Skeletal muscle tissue (tissue), 4 donors: ENCODE measurements around the gene ANAPC2. TPM values are rescaled to one million over a fixed set of nuclear protein-coding genes. Genes with fewer than 3 reads are reported as not detected.

ENCODE experiments used
- H3K27ac ChIP-seq: one replicate; pipeline ENCODE4 v1.7.0; 2013; ENCODE audit warnings: mild to moderate bottlenecking, low read depth, low read length, inconsistent platforms
- H3K27me3 ChIP-seq, 3 donors: one replicate each; pipeline ENCODE4 v1.7.0; 2013; ENCODE audit warnings: low read length in 3 of 3; ENCODE audit not compliant: control insufficient read depth in 3 of 3, insufficient read depth in 3 of 3
- H3K36me3 ChIP-seq, 3 donors: one replicate each; pipeline ENCODE4 v1.7.0; 2013; ENCODE audit warnings: low read length in 3 of 3; ENCODE audit not compliant: control insufficient read depth in 3 of 3, insufficient read depth in 3 of 3
- H3K4me1 ChIP-seq, 3 donors: one replicate each; pipeline ENCODE4 v1.7.0; 2013; ENCODE audit warnings: low read length in 3 of 3, mild to moderate bottlenecking in 3 of 3; ENCODE audit not compliant: control insufficient read depth in 3 of 3, insufficient read depth in 3 of 3
- H3K4me3 ChIP-seq, 3 donors: one replicate each; pipeline ENCODE4 v1.7.0; 2013; ENCODE audit warnings: low read length in 3 of 3
- H3K9ac ChIP-seq, 3 donors: one replicate each; pipeline ENCODE4 v1.7.0; 2013; ENCODE audit warnings: low read length in 3 of 3, mild to moderate bottlenecking in 3 of 3, moderate library complexity in 2 of 3, low read depth in 1 of 3
- H3K9me3 ChIP-seq, 3 donors: one replicate each; pipeline ENCODE4 v1.7.0; 2013; ENCODE audit warnings: low read length in 3 of 3; ENCODE audit not compliant: control insufficient read depth in 3 of 3
- total RNA-seq: library from RNA; depleted of rRNA; stranded (reverse); fragments of >200 nt; gene quantifications from one replicate; pipeline ENCODE4 v1.2.3, GENCODE V29; 2014
- donor health status: Osteomylitis.

ANAPC2 gene
- total RNA-seq, 1 donor from 2014 or later, result 21.4 TPM

- no peak overlapping the region for H3K27ac ChIP-seq
- no peak overlapping the region for H3K4me3 ChIP-seq
- H3K9ac ChIP-seq, result no peak overlapping the region
- peaks cover 16 to 25% (median 20%) of the 10 kb centered on the region in 3 donors for H3K4me1 ChIP-seq
- peaks cover 34 to 60% (median 55%) of the 10 kb centered on the region in 3 donors for H3K27me3 ChIP-seq
- H3K9me3 ChIP-seq, result no peaks in the 10 kb centered on the region
- H3K36me3 ChIP-seq, result no peaks in the 10 kb centered on the region
Measured at GRCh38 chr9:137232510-137232909, 44.1 kb upstream of the ANAPC2 start.

DNA sequence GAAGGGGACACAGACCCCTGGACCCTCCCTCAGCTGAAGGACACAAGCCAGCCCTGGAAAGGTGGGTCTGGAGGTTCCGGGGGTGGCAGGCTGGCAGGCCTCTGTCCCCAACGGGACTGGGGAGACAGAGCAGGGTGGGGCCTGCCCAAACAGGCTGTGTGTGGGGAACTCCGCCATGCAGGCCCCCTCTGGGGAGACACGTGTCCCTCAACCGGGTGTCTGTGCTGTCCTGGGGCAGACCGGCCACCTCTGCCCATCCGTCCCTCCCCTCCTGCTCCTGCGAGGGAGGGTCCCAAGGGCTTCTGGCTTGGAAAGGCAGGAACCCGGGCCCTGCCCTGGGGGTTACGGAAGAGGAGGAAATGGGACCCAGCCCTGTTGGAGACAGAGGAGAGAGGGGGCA, 43.7 kb upstream of the ANAPC2 start:
- no peak overlapping the region for H3K4me3 ChIP-seq
- H3K27ac ChIP-seq, result no peak overlapping the region
- peaks cover 12 to 25% (median 16%) of the 10 kb centered on the region in 3 donors for H3K4me1 ChIP-seq
- H3K9ac ChIP-seq, result no peak overlapping the region
- no peaks in the 10 kb centered on the region for H3K9me3 ChIP-seq
- H3K36me3 ChIP-seq, result no peaks in the 10 kb centered on the region
- peaks cover 38 to 60% (median 59%) of the 10 kb centered on the region in 3 donors for H3K27me3 ChIP-seq

GRCh38 chr9:137231372-137232039, 43.1 kb upstream of the ANAPC2 start:
- H3K9ac ChIP-seq, result no peak overlapping the region
- H3K27me3 ChIP-seq, result peaks cover 44 to 65% (median 63%) of the 10 kb centered on the region in 3 donors
- H3K4me1 ChIP-seq, result peaks cover 6 to 21% (median 10%) of the 10 kb centered on the region in 3 donors
- H3K27ac ChIP-seq, result no peak overlapping the region
- H3K4me3 ChIP-seq, result no peak overlapping the region
- H3K36me3 ChIP-seq, result no peaks in the 10 kb centered on the region
- no peaks in the 10 kb centered on the region for H3K9me3 ChIP-seq

DNA sequence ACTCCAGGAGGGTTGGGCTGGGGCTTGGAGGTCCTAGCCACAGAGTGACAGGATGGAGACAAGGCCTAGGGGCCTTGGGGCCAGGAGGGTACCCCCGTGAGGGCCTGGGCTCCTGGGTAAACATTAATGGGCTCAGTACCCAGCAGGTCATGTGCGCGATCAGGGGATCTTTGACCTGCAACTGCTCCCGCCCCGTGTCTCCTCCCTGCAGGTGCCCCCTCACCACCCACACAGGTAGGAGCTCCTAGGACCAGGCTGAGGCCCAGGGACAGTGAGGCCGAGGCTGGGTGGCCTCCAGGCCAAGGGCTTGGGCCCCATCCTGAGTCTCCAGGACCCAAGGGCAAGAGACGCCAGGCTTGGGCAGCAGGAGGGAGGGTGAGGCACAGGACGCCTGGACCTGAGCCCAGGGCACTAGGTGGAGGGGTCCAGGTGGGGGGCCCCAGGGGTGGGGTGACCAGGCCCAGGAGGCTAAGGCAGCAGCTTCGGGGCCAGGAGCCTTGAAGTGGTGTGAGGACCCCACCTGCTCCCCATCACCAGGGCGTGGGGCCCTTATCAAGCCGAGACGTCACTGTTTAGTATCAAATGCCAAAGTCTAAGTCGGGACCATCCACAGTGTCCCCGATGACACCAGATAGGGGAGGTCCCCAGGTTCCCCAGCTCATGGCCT, 42.5 kb upstream of the ANAPC2 start, which contains the start of gene SLC34A3:
Gene SLC34A3 (plus strand): TSS at position 197 of the 667 bp plus-strand sequence. CDS start 802 bp downstream, outside the sequence.
- Histone ChIP-seq H3K9ac (no peak within 1 kb of the TSS), H3K27ac (no peak within 1 kb of the TSS), H3K27me3 (peaks cover 48 to 71% (median 67%) of the 10 kb centered on the region in 3 donors), H3K9me3 (no peaks in the 10 kb centered on the region), H3K4me3 (no peak within 1 kb of the TSS), H3K4me1 (peaks cover under 1 to 15% (median 3%) of the 10 kb centered on the region in 3 donors), H3K36me3 (no peaks in the 10 kb centered on the region)

DNA sequence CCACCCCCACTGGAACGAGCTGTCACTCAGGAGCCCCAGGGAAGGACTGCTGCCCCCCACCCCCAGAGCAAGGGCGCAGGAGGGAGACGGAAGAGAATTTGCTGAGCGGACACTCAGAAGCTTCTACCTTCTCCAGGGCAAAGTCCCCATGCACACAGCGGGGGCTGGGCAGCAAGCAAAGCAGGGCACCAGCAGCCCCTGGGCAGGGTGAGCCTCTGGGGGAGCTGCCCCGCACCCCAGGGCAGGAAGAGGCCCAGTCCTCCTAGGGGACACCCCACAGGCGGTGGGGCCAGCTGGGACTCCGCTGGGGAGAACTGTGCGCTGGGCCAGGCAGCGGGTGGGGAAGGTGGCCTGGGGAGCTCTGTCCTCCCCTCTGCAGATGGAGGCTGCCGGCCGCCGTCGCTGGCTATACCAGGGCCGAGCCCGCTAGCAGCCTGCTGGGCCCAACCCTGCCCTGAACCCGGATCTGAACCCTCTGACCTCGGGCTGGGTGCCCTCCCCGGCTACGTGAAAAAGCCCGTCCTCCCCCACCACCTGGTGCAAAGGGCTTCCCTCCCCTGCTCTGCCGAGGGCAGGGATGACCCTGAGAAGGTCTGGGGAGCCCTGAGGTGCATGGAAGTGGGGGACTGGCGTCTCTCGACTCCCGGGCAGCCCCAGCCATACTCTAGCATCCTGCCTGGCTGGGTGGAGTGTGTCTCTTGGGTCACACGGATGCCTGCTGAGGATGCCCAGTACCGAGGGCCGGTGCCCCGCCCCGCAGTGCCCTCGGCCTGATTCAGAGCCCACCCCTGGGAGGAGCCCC, 41.7 kb upstream of the ANAPC2 start:
- Histone ChIP-seq H3K9me3 (no peaks in the 10 kb centered on the region), H3K27me3 (peaks cover 48 to 68% (median 67%) of the 10 kb centered on the region in 3 donors), H3K36me3 (no peaks in the 10 kb centered on the region), H3K27ac (no peak overlapping the region), H3K4me3 (no peak overlapping the region), H3K9ac (no peak overlapping the region), H3K4me1 (peaks cover 0 to 8% (median 0%) of the 10 kb centered on the region in 3 donors)

- peaks cover 0 to 13% (median under 1%) of the 10 kb centered on the region in 3 donors for H3K4me1 ChIP-seq
- H3K4me3 ChIP-seq, result no peak overlapping the region
- H3K9me3 ChIP-seq, result no peaks in the 10 kb centered on the region
- H3K36me3 ChIP-seq, result no peaks in the 10 kb centered on the region
- H3K27me3 ChIP-seq, result peaks cover 48 to 62% (median 60%) of the 10 kb centered on the region in 3 donors
- H3K9ac ChIP-seq, result no peak overlapping the region
- H3K27ac ChIP-seq, result no peak overlapping the region
Measured at GRCh38 chr9:137228968-137229896, 40.9 kb upstream of the ANAPC2 start.

- peaks cover 5 to 17% (median 6%) of the 10 kb centered on the region in 3 donors for H3K4me1 ChIP-seq
- H3K27me3 ChIP-seq, result peaks cover 48 to 59% (median 57%) of the 10 kb centered on the region in 3 donors
- H3K36me3 ChIP-seq, result no peaks in the 10 kb centered on the region
- no peak overlapping the region for H3K9ac ChIP-seq
- no peak overlapping the region for H3K4me3 ChIP-seq
- H3K27ac ChIP-seq, result no peak overlapping the region
- no peaks in the 10 kb centered on the region for H3K9me3 ChIP-seq
Measured at GRCh38 chr9:137228506-137228967, 40.2 kb upstream of the ANAPC2 start.

GRCh38 chr9:137227853-137228505, 39.6 kb upstream of the ANAPC2 start:
- Histone ChIP-seq H3K4me1 (peaks cover 6 to 19% (median 7%) of the 10 kb centered on the region in 3 donors), H3K9me3 (no peaks in the 10 kb centered on the region), H3K9ac (no peak overlapping the region), H3K36me3 (no peaks in the 10 kb centered on the region), H3K27ac (no peak overlapping the region), H3K4me3 (no peak overlapping the region), H3K27me3 (peaks cover 48 to 57% (median 54%) of the 10 kb centered on the region in 3 donors)
